DMS153 treated with DMSO at 0.1 percent for 48 hours (cell line): ENCODE measurements around the gene CHD5.
"Not testable (repeated sequence)": the region's sequence is repeated elsewhere in the genome, so short reads cannot be mapped to it uniquely, and the experiment has no call there.

Experiments
- DNase-seq: peaks from one replicate; lab custom pipeline; 2025; ENCODE audit not compliant: unreplicated experiment; lab: John Stamatoyannopoulos, UW

CHD5 gene

DNA sequence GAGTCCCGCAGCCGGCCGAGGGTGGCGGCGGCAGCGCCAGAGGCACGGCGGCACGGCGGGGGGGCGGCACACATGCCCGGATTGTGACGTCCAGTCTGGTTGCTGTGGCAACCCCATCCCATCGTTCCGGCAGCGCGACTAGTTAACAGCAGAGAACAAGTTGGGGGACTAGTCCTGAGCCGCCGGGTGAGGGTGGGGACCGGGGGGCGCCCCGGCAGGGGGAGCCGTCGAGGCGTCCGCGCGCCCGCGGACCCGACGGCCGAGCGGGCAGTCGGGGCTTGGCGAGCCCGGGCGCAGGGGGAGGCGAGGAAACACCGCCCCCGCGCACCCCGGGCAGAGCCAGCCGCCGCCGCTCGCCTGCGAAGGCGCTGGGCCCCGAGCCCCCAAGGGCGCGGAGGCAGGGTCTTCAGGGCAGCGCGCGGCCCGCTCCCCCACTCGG, at the start of gene CHD5:
TSS of gene CHD5 (minus strand) at position 54 of the 439 bp plus-strand sequence. CDS start 298 bp downstream, outside the sequence.
- no peak for DNase-seq

DNA sequence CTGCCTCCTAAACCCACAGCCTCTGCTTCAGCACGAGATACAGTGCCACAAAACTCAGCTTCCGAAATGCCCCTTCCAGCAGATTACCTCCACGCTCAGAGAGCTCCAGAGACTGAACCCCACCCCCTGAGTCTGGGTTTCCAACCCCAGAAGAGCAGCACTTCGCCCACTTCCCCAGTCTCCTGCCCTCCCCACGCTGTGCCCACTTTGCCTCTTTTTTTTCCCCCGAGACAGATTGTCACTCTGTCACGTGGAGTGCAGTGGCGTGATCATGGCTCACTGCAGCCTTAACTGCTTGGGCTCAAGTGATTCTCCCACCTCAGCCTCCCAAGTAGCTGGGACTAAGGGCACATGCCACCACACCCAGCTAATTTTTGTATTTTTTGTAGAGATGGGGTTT, 45.5 kb upstream of the CHD5 start:
- DNase-seq, result no peak

DNA sequence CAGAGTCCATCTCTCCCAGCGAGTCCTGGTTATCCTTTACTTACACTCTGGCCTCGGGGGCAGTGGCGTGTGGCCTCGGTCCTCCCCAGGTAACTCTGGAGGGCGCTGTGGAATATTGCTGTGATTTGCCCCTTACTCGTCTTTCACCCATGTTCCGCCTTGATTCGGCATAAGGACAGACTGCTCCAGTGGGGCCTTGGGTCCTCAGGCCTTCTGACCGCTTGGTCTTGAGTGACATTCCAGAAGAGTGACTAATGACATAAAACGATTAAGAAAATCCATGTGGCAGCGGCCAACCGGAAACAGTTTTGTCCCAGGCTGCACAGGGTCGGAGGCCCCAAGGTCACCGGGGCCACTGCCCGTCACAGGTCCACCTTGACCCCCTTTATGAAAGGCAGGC, 44.6 kb upstream of the CHD5 start:
- DNase-seq, result no peak

DNA sequence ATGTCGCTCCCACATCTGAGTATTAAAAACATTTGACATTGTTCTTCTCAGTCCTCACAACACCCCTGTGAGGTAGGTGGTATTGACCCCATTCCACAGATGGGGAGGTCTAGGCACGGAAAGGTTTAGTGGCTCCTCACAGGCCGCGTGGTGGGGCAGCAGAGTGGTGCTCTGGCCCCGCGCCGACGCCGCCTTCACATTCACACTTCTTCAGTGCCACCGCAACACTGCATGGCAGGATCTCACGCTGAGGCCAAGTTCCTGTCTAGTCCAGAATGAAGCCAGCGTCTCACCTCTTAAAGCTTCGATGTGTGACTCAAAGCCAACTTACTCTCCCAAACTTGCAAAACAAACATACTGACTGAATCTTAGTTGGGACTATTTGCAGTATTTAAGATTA, 43.5 kb upstream of the CHD5 start:
- DNase-seq, result no peak

DNA sequence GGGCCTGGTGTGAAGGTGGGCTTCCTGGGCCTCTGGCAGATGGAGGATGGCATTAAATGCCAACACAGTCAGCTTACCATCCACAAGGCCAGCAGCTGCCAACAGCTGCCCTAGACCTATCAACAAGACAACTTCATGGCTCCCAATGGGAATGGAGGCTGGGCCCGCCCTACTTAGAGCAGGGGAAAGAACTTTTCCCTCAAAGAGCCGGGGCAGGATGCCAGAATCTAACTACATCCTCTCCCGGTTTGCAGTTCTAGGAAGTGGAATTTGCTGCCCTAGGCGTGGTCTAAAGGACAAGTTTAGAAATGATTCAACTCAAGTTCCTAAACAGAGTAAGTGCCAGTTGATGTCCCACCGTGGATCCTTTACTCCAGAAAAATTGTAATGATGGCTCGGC, 42.5 kb upstream of the CHD5 start:
- DNase-seq, result no peak

DNA sequence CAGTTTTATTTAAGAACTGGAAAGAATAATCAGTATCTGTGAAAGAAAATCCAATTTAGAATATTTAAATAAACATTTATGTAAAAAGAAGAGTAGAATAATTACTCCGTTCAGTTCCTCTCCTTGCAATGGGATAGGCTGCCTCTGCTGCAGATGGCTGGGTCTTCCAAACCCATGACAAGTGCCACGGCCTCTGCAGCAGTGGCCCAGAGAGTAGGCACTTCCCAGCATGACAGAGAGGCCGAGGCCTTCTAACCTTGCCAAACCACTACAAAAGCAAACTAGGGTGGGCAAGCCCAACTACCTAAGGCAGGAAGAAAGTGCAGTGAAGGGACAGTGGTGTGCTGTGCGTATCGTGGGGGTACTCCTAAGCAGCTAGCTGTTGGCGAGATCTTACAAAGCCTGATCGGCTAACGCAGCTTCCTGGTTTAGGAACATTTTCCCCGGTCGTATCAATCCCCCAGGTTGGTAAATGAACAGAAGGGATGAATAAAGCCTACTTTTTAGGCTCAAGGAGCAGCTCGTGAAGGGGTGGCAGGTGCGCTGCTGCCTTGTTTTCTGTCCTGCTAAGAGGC, 41.2 kb upstream of the CHD5 start:
- DNase-seq, result no peak

DNA sequence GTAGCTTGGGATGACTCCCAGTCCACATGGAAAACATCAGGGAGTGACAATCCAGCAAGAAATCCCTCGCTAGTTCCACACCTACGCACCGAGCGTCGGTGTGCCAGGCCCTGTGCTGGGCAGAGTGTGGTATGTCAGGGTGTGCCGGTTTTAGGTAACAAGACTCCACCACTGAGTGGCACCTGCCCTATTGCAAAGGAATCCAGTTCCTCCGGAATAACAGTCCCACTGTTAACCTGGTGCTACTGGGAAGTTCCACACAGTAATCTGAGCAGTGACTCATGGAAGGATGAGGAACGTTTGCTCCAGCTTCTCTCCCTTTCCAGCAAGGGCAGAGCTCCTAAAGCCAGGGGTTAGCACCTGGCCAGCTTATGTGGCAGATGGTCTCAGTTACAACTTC, 40.1 kb upstream of the CHD5 start:
- no peak for DNase-seq

DNA sequence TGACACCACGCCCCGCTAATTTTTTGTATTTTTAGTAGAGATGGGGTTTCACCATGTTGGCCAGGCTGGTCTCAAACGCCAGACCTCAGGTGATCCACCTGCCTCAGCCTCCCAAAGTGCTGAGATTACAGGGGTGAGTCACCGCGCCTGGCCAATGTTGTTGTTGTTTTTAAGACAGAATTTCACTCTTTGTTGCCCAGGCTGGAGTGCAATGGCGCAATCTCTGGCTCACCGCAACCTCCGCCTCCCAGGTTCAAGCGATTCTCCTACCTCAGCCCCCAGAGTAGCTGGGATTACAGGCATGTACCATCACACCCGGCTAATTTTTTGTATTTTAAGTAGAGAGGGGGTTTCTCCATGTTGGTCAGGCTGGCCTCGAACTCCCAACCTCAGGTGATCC, 39.5 kb upstream of the CHD5 start:
- DNase-seq, result not testable (repeated sequence)

DNA sequence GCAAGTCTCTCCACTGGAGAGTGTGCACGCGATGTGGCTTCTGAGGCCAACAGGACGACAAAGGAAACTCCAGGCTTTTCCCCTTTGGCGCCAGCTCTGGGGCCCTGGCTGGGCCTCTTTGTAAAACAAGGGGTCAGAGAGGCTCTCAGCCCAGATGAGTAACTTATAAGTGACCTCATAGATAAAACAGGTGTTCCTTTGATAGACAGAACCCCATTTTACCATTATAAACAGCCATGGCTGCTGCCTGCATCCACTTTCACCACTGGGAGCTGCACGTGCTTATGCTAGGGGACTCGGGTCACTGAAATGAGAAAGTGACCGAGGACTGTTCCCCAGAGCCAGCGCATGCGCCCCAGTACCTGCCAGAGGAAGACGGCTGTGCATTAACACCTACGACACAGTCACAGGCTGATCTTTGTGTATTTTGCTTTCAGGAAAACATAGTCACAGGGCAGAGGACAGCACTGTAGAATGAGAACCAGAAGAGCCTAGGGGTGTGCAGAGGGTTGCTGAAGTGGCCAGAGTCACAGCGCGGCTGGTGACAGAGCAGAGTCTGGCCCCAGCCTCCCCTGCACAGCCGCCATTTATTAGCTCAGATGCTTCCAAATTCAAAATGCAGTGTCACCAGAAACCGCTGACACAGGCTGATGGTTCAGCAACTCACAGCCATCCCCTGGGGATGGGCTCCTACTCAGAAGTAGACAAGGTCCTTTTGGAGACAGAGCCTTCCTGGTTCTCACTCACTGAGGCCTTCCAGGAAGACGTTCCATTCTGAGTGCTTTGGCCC, 38.4 kb upstream of the CHD5 start:
- no peak for DNase-seq

DNA sequence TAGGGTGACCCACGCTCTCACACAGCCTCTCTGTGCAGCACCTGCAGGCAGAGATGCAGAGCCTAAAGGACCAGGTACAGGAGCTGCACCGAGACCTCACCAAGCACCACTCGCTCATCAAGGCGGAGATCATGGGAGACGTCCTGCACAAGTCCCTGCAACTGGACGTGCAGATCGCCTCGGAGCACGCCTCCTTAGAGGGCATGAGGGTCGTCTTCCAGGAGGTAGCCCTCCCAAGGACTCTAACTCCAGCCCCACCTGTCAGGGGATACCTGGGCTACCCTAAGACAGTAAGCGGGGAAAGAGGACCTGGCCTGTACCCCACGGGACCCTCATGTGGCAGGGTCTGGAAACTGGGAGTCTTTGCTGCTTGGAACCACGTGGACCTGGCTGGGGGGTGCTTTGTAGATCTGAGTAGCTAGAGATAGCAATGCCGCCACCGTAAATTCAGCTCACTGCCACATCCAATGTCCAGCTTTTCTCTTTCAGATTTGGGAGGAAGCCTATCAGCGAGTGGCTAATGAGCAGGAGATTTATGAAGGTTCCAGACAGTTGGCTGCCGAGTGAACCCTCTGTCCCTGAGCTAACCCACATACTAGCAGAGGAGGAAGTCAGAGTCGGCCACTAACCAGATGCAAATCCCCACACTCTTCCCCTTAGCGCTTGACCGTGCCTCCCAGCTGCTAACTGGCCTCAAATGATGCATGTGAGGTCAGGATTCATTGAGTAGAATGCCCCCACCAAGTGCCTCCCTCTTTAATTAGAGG, 32.3 kb upstream of the CHD5 start:
- DNase-seq, result no peak

DNA sequence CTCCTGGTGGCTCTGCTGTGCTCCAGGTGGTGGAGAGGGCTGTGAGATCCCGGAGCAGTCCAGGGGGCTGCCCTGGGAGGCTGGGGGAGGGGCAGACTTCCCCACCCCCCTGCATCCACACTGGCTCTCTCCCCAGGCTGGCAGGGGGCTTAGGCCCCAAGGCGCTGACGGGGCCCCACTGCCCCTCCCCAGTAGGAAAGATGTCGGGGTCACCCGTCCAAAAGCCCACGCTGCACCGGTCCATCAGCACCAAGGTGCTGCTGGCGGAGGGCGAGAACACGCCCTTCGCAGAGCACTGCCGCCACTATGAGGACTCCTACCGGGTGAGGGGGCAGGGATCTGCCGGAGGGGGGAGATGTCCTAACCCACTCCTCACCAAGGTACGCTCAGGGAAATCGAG, 31.6 kb upstream of the CHD5 start:
- no peak for DNase-seq

DNA sequence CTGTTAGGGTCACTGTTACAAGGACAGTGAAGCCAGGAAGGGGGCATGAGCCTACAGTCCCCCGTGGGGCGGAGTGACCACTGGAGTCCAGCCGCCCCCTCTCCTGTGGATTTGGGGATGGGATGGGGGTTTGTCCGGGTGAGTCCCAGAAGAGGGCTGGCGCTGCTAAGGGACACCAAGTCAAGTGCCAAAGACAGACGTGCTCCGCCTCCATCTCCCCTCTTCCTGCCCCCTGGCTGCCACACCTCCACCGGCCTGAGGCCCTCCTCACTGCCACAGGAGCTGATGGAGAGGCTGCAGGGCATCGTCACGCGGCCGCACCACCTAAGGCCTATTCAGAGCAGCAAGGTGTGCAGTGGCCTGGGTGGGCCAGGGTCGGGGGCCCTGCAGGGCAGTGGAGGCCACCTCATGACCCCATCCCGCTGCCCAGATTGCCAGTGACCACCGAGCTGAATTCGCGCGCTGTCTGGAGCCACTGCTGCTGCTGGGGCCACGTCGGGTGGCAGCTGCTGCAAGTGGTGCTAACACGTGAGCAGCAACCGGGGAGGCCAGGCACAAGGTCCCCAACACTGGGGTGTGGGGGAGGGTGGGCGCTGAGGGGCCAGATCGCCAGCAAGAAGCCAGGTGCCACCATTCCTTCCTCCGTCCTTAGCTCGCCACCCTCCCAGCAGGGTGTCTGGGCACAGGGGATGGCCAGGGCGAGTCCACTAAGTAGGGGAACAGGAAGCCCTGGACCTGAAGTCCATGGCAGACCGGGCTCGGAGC, 30.7 kb upstream of the CHD5 start:
- no peak for DNase-seq

DNA sequence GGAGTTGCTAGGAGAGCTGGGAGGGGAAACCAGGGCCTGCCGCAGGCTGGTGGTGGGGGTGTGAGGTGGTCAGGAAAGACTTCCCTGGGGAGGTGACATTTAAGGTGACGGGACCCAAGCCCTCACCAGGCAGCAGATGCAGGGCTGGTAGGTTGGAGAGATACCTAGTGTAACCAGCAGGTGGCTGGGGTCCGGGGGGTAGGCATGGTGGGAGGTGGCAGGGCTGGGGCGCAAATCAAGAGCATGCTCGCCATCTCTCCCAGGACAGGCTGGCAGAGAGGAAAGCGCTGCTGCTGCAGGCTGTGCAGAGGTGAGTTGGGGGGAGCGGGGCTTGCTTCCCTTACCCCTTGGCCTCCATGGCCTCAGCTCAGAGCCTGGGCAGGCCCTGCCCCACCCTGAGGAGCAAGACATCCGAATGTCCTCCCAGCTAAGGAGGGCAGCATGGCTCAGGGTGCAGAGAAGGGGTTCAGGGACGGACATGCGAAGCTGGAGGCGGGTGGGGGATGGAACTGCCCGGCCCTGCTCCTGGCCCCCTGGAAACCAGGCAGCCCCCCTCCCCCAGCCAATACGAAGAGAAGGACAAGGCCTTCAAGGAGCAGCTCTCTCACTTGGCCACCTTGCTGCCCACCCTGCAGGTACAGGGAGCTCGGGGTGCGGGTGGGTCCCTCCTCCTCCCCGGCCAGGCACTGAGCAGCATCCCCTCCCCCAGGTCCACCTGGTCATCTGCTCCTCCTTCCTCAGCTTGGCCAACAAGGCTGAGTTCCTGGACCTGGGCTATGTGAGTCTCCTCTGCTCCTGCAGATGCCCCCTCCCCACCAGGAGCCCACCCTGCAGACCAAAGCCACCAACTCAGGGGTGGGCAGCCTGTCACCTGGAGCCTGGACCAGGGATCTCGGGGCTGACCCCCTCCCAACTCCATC, 29.8 kb upstream of the CHD5 start:
- DNase-seq, result no peak

DNA sequence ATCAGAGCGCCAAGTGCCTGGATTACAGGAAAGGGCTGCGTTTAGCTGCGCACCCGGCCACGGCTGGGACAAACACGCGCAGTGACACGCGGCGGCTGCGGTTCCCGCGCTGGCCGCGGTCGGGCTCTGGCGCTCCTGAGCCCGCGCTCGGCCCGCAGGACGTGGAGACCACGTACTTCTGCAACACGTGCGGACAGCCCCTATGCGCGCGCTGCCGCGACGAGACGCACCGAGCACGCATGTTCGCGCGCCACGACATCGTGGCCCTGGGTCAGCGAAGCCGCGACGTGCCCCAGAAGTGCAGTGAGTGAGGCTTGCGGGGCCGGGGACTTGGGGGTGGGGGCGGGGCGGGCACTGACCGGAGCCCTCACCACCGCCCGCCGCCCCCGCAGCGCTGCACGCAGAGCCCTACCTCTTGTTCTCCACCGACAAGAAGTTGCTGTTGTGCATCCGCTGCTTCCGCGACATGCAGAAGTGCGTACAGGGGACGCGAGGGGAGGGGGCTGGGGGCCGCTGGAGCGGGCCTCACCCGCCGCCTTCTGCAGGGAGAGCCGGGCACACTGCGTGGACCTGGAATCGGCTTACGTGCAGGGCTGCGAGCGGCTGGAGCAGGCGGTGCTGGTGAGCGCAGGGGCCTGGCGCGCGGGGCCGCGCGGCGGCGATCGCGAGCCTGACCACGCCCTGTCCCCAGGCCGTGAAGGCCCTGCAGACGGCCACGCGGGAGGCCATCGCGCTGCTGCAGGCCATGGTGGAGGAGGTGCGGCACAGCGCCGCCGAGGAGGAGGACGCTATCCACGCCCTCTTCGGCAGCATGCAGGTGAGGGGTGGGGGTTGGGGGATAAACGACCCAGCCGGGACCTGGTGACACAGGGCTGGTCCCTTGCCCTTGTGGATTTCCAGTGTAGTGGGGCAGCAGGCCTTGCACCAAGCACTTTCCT, 28.9 kb upstream of the CHD5 start:
- no peak for DNase-seq

DNA sequence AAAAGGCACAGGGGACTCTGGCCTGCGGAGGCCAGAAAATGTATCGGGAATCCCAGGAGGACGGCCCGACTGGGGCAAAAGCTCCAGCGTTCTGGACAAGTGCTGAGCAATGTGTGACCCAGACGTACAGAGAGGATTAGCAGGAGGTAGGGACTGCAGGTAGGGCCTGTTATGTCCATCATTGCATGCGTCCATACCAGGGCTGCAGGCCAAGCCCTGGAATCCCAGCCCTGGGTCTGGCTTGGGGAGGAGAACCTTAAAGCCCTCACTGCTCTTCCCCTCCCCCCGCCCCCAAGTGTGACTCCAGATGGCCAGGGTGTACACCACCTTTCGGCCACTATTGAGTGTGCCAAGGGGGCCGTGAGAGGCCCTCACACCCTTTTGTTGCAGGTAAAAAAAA, 27.8 kb upstream of the CHD5 start:
- no peak for DNase-seq

DNA sequence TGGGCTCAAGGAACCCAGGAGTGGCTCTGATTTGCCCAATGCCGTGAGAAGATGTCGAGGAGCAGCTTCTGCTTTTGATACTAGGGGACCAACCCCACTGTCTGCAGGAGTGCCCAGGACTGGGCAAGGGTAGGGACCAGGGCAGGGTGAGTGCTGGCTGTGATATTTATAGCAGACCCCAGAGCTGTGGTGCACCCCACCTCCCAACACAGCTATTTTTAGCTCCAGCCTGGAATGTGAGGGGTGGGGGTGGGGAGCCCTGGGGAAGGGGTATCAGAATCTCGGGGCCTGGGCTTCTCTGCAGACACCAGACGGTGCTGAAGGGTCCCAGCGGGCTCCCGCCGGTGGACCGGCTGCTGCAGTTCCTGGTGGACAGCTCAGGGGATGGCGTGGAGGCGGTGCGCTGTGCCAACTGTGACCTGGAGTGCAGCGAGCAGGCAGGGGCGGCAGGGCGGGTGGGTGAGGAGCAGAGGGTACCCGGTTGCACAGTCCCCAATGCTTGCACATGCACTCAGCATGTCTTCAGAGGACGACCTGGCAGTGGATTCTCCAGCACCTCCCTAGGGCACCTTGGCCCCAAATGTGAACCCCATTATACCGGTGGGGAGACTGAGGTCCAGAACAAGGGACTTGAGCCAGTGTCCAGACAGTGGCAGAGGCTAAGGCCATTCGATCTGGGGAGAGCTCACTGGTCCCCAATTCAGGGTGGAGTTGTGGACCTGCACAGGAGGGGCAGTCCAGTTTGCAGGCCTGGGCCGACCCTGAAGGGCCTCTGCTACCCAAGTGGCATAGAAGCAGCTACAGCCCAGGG, 27.2 kb upstream of the CHD5 start:
- DNase-seq, result no peak

DNA sequence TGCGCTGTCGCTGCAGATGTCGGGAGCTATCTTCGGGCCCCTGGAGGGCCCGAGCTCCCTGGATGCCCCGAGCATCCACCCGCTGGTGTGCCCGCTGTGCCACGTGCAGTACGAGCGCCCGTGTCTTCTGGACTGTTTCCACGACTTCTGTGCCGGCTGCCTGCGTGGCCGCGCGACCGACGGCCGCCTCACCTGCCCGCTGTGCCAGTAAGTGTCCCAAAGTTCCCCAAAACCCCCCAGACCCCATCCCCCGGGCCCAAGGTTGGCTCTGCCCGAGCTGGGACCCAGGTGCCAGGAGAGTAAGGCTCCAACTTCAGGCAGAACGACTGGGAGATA, 26.4 kb upstream of the CHD5 start:
- no peak for DNase-seq

DNA sequence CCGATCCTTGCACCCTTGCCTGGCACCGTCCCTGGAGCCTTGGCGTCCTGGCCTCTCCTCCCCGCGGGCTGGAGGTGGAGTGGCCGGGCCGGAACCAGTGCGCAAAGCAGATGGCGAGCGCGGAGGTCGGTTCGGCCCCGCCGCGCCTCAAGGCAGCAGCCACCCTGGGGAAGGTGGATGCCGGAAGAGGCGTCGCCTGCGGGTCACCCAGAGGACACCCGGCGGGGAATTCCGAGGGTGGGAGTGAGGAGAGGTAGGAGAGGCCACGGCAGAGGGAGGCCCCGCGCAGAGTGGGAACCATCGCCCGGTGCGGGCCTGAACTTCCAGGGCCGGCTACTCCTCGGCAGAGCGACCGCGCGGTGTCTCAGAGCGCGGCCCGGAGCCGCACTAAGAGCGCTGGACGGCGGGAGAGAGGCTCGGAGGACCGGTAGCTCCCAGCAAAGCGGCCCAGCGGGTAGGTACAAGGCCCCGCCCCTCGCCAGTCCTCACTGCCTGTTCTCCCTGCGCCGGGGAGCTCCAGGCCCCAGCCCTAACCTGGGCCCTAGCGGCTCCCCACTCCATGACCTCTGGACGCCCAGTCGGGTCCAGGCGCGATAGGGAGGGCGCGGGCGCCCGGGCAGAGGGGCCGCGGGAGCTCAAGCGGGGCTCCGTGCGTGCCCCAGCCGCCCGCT, 25.9 kb upstream of the CHD5 start, which contains the start of gene RNF207:
TSS of gene RNF207 (plus strand) at position 271 of the 671 bp plus-strand sequence. CDS start 417 bp downstream, outside the sequence.
- peak; percentile 21 for DNase-seq
